HG03280 (cell line): ENCODE measurements around the gene SCML2.
"Not testable (repeated sequence)": the region's sequence is repeated elsewhere in the genome, so short reads cannot be mapped to it uniquely, and the experiment has no call there.

Source experiments
- ATAC-seq: cut with Tn5 transposase; IDR thresholded peaks from one replicate; pipeline ENCODE4 v1.9.1; 2021; ENCODE audit warnings: mild to moderate bottlenecking, moderate library complexity; ENCODE audit not compliant: unreplicated experiment

SCML2 gene

DNA sequence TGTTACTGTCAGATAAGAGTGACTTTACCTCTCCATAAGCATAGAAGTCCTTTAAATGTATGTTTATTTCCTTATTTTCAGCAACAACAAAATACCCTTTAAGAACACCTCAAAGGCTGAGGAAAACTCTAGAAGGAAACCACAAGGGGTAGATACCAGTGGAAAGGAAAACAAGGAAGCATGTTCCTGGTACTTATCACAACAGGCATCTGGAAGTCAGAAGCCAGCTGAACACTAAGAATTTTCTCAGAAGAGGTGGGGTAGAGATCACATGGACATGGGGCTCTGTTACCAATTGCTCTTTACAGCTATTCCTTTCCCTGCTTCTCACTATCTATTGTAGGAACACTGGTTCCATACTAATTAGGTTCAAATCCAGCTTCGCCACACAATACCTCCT, 82.3 kb downstream of the SCML2 start:
- ATAC-seq: no peak

DNA sequence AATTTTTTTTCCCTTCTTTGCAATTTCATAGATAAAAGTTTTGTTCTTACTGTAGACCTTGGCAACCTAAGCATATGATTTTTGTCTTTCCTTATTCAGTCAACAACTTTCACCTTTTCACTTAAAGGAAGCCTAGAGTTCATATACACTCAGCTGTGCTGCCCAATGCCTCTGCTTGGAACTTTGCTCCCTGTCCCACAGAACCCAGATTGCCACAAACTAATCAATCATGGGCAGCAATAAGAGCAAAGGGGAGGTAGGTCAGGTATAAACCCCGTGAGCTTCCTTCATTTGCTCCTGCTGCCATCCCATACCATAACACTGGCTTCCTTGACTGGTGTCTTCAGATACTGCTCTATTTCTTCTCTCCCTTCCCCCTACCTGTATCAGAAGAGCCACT, 82.8 kb downstream of the SCML2 start:
- ATAC-seq: no peak

GRCh38 chrX:18271309-18271708, 83.2 kb downstream of the SCML2 start:
- no peak for ATAC-seq

DNA sequence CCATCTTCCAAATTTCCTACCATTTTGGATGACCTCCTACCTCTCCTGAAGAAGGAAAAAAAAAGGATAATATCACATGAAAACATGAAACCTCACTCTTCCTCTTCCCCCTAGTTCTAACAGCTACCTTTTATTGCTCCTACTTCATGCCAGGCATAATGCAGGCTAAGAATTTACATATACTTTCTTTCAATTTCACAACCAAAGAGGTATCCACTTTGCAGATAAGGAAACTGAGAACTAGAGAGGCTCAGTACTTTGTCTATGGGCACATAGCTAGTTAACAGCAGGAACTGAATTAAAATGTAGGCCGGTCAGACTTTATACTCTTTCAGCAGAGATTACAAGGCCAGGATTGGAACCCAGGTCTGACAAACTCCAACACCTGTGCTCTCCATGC, 99.4 kb downstream of the SCML2 start:
- no peak for ATAC-seq

- no peak for ATAC-seq
These were observed 101.7 kb downstream of the SCML2 start for GRCh38 chrX:18252644-18253359.

DNA sequence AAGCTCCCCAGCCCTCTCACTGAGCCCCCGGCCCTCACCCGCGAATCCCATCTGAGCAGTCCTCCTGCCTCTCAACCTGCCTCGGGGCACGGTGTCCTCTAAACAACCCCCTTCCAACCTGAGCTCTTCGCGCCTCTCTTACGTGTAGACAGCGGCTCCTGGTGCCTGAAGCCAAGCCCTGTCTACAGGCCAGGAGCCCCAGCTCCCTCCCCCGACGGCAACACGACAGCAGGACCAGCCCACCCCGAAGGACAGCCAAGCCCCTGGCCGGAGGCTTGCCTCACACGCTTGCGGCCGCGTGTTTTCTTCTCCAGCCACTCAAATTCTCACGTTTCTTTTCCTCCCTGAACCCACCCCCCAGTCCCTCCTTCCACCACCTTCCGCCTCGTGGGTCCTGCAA, 124.8 kb downstream of the SCML2 start:
- ATAC-seq: not testable (repeated sequence)

DNA sequence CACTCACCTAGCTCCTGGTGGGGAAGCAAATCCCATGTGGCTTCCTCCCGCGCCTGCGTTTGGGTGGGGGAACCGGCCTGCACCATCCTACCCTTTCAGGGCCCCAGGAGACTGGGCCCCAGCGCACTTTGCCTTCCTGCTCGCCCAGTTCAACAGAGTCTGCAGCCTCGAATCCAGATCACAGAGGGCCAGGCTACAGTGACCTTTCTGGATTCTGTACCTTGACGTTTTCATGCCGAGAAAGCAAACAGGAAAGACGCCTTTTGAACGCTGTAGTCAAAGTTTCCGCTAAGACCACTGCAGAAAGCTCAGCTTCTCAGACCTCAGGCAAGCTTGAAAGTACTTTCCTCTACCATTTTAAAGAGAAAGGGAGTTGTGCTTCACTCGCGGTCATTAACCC, 126.4 kb downstream of the SCML2 start:
- ATAC-seq: no peak

- ATAC-seq: no peak
These were observed 127.0 kb downstream of the SCML2 start for GRCh38 chrX:18227458-18227857.

DNA sequence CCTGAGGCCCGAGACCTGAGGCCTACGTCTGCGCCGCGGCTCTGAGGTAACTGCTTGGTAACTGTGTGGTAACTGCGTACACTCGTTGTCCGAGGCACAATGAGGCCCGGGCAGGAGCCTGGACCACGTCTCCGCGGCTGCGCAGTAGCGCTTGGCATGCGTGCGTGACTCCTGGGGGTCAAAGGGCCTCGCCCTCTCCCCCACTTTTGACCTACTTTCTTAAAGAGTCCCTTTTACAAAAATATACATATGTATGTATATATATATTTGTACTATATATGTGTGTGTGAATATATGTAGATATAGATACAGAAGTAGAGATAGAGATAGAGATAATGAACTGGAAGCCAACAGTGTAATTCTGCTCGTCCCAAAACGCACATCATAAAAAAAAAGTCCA, 133.7 kb downstream of the SCML2 start, which contains the start of gene BEND2:
Gene BEND2 (minus strand): TSS at position 101 of the 400 bp plus-strand sequence. CDS start 136 bp downstream, outside the sequence.
- ATAC-seq: no peak

GRCh38 chrX:18210470-18210869, 144.0 kb downstream of the SCML2 start:
- ATAC-seq: no peak

- ATAC-seq: no peak
These were observed 147.8 kb downstream of the SCML2 start for GRCh38 chrX:18206657-18207056.

DNA sequence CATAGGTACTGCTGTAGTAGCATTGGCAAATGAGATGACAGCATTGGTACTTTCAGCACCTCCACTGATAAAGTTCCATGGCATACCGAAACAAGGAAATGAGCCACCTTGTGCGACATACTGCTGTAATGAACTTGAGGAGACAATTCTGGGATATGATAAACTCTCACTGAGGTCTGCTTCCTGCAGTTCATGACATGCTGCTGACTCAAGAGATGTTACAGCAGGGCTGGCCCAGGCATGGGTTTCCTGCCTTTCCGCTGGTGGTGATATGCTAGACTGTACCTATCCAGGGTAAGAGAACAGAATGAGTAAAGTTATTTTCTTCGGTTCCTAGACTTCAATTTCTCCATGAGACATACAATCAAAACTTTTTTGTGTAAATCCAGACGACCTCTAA, 150.9 kb downstream of the SCML2 start:
- no peak for ATAC-seq

GRCh38 chrX:18194688-18195087, 159.8 kb downstream of the SCML2 start:
- no peak for ATAC-seq
